PC-9 (cell line): ENCODE results near the gene SEMA4F.

Experiments
- EZH2 ChIP-seq: fragments of 200-600 bp; sonication (generic); IDR thresholded peaks from 2 replicates; pipeline ENCODE4 v1.8.0; 2017; ENCODE audit warnings: antibody characterized with exemption, low read depth
- TF ChIP-seq, protein P1 (sequence below): fragments of 200-600 bp; sonication (generic); conservative IDR thresholded peaks from 2 replicates; pipeline ENCODE4 v1.6.1; 2017; ENCODE audit warnings: mixed run types, antibody characterized with exemption, mild to moderate bottlenecking, moderate library complexity

DNA sequence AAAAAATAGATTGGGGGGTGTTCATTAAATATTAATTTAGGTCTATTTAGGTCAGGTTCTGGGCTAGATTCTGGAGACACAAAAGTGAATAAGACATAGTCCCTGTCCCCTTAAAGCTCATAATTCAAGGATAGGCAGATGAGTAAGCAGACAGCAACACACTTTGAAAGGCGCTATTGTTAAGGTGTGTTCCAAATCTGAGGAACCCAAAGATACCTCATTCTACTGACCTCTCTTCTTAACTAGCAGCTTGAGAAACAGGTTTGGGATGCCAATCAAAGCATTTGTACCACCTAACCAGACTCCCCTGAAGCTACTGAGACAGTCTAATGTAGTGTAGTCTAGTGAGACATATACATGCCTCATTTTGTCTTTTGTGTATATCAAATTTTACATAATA lies 34.8 kb downstream of the SEMA4F start:
- TF ChIP-seq EZH2: no peak
- TF ChIP-seq, protein P1, sequence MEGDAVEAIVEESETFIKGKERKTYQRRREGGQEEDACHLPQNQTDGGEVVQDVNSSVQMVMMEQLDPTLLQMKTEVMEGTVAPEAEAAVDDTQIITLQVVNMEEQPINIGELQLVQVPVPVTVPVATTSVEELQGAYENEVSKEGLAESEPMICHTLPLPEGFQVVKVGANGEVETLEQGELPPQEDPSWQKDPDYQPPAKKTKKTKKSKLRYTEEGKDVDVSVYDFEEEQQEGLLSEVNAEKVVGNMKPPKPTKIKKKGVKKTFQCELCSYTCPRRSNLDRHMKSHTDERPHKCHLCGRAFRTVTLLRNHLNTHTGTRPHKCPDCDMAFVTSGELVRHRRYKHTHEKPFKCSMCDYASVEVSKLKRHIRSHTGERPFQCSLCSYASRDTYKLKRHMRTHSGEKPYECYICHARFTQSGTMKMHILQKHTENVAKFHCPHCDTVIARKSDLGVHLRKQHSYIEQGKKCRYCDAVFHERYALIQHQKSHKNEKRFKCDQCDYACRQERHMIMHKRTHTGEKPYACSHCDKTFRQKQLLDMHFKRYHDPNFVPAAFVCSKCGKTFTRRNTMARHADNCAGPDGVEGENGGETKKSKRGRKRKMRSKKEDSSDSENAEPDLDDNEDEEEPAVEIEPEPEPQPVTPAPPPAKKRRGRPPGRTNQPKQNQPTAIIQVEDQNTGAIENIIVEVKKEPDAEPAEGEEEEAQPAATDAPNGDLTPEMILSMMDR: no peak
